Measurements from ENCODE around the gene XCL1.

GRCh38 chr1:168556647-168557046, 19.8 kb upstream of the XCL1 start:
- TF ChIP-seq POLR2A (IDR thresholded peaks at IDR 0.05) (no peak), EP300 (IDR thresholded peaks at IDR 0.05) (no peak)

Measured in ovary (tissue), 1 donor.